GM19463 (cell line): ENCODE measurements around the gene P2RX1.

Source experiments
- ATAC-seq: cut with Tn5 transposase; IDR thresholded peaks from one replicate; pipeline ENCODE4 v1.9.1; 2021; ENCODE audit warnings: mild to moderate bottlenecking, moderate library complexity; ENCODE audit not compliant: unreplicated experiment

Gene P2RX1

GRCh38 chr17:3925684-3926485 lies 9.6 kb upstream of the P2RX1 start:
- ATAC-seq: no peak

DNA sequence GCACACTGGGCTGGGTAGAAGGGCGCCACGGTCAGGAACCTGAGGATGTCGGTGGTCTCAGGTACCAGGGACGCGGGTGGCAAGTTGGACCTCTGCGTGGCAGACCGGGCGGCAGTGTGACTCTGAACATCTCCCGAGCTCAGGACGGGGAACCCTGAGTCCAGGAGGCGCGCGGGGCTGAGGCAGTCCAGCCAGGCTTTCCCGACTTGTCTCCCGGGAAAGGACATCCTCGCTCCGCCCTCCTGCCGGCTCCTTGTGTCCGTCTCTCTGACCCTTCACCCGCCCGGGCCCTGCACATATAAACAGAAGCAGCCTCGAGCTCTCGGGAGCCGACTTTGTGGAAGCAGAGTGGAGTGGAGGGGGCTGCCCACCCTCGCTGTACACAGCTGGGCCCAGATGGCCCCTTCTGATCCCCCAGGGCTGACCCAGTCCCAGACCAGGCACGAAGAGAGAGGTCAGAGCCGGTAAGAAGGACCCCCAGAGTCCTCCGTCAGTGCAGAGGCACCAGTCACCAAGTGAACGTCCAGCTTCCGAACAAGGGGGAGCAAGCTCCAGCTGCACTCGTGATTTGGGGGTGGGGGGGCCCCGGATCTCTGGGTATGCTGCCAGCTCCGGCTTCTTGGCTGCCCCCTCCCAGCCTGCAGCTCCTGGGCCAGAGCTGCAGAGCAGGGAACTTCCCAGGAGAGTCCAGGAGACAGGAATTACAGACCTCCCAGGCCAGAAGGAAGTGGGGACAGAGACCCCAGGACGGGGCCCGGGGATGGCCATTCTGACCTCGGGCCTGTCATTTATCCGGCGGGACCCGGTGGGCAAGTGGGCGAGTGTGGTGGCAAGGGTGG lies 8.5 kb upstream of the P2RX1 start:
- ATAC-seq: no peak

- no peak for ATAC-seq
These were observed 7.4 kb upstream of the P2RX1 start for GRCh38 chr17:3923466-3924190.

DNA sequence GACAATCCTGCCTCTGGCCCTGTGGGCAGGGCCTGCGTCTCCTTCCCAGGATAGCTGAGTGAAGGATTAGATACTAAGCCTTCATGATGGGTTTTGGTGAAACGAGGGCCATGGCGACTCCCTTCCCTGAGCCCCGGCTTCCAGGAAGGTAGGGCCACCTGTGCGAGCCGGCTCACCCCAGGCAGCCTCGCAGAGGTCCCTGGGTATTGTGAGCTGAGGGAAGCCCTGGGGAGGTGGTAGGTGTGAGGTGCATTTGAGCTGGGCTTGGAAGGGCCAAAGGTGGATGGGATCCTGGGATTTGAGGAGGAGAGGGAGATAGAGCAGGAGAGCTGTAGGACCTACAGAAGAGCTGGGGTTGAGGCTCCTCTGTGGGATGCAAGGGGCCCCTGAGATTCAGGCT lies 6.5 kb upstream of the P2RX1 start:
- ATAC-seq: no peak

DNA sequence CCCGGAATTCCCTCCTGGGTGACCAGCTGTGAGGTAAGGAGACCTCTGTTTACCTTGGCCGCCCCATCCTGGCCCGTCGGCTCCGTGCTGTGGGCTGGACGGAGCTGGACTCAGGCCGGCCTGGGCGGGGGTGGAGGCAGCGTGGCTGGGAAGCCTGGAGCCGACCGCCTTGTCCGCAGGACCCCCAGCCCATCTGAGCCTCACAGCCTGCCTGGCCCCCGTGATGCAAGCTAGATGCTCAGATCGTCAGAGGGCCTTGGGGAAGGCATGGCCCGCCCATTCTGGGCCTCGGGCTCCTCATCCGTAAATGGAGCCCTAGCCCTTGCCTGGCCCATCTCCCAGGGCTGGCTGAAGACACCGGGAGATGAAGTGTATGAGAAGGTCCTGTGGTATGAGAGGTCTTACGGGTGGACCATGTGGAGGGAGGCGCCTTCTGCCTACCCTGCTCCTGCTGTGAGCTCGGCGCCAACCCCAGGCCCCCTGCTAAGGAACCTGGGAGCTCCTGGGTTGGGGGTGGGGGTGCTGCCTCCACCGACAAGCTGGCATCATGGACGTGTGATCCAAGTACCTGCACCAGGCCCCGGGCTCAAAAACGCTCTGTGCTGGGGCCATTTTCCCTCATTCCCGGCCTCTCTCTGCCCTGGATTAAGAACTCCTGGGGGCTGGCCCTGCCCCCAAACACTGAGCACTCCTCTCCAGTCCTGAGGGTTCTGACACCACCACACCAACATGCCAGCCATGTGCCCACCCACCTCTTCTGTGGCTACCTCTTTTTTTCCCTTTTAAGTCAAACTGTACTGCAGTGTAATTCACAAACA lies 5.4 kb upstream of the P2RX1 start:
- ATAC-seq: no peak

DNA sequence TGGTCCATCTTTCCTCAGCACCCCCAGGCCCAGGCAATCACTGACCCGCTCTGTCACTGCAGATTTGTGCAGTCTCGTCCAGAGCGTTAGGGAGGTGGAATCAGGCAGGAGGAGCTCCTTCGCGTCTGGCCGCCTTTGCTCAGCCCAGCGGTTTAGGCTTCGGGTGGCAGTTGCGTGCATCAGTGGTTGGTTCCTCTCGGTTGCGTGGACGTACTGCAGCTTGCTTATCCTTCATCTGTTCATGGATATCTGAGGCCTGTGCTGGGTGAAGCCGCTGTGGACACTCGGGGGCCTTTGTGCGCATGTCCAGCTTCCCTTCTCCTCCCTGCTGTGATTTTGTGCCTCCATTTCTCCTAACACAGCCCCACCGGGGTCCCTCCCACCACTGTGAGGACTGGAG lies 4.7 kb upstream of the P2RX1 start:
- no peak for ATAC-seq

GRCh38 chr17:3919123-3919624 lies 2.9 kb upstream of the P2RX1 start:
- no peak for ATAC-seq

- no peak for ATAC-seq
These were observed 2.3 kb upstream of the P2RX1 start for GRCh38 chr17:3918372-3919122.

GRCh38 chr17:3917391-3917931 lies 1.2 kb upstream of the P2RX1 start:
- no peak for ATAC-seq

- no peak for ATAC-seq
These were observed 560 bp upstream of the P2RX1 start for GRCh38 chr17:3916825-3917224.

GRCh38 chr17:3915581-3915994 lies 677 bp downstream of the P2RX1 start:
- ATAC-seq: no peak

- ATAC-seq: peak; percentile 34
These were observed 2.0 kb downstream of the P2RX1 start for GRCh38 chr17:3914312-3914670.

DNA sequence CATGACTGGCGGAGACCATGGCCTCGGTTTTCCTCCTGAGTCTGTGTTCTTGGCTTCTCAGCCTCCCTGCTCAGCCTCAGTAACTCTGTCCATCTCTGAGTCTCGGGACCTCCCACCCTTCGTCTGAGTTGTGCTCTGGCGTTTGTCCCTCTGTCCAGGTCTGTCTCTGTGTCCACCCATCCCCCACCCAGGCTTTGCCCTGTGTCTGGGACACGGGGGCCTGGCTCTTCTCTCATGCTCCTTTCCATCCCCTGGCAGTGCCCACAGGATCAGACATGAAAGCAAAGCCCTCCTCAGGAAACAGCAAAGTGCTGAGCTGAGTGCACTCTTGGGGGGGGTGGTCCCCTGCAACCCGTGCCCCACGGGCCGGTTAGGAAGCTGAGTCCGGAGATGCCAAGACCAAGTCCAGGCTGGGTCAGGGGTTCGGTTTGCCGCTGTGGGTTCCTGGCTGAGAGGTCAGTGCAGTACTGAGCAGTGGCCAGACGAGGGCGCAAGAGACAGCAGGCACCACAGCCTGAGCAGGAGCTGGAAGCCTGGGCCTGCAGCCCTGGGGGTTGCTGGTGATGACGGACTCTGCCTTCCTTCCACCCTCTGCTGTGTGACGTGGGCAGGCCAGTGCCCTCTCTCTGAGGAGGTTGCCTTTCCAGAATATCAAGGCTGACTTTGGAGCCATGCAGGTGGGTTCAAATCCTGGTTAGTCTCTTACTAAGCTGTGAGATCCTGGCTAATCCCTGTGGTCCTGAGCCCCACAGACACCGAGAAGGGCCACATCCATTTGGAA lies 2.5 kb downstream of the P2RX1 start:
- peak; percentile 43 for ATAC-seq

GRCh38 chr17:3912827-3913226 lies 3.4 kb downstream of the P2RX1 start:
- no peak for ATAC-seq

DNA sequence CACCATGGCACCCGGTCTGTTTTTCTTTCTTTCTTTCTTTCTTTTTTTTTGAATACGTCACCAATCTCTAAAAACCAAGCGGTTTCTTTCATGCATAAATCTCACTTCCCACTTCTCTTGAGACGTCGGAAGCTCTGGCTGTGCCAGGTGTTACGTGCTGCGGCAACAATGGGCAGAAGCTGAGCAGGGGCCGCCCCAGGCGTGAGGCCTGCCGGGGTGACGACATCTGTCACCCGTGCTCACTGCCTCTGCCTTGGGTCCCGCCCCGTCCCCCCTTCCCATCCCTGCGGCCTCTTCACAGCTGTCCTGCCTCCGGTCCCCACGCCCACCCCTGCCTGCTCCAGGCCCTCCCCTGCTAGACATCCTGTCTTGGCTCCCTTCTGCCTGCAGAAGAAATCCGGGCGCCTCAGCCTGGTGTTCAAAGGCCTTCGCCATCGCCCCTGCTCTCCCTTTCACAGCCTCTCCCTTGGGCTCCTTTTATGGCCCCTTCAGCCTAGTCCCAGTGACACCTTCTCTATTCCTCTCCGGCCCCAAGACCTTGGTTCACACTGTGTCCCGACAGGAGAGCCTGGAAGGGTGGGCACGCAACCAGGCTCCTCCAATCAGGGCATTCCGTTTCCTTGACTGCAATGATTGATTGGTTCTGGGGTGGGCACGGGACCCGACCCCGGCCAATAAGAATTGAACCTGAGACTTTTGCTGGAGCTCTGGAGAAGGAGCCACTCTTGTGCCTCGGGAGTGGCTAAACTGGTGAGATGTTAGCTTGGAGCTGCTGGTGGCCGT lies 4.8 kb downstream of the P2RX1 start:
- peak; percentile 86 for ATAC-seq

DNA sequence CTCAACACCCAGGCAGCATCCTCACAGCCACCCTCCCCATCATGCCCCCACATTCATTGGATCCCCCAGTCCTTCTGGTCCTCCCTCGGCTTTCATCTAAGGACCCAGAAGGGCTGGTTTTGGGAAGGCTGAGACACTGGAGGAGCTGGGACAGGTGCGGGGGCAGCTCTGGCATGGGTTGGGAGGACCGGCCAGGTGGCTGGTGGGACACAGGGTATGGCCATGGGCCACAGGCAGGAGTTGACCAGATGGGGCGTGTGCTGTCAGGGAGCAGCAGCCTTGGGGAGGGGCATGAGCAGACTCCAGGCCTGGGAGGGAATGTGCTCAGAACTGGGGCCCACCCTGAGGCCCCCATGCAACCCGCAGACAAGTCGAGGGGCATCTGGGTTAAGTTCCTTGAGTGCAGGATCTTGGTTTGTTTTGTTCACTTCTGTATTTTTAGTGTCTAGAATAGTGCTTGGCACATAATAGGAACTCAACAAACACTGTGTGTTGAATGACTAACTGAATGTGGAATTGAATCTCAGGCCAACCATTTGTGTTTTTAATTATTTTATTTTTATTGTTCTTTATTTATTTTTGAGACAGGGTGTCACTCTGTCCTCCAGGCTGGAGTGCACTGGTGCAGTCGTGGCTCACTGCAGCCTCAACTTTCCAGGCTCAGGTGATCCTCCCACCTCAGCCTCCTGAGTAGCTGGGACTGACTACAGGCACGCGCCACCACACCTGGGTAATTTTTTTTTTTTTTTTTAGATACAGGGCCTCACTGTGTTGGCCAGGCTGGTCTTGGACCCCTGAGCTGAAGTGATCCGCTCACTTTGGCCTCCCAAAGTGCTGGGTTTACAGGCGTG lies 5.6 kb downstream of the P2RX1 start:
- no peak for ATAC-seq

GRCh38 chr17:3909257-3909656 lies 7.0 kb downstream of the P2RX1 start:
- ATAC-seq: no peak
